GM13977 (cell line): ENCODE results near the gene CFAP100.

Experiments
- DNase-seq: peaks from one replicate; pipeline ENCODE4 v3.0.0; 2012; ENCODE audit warnings: low spot score
- in situ Hi-C: fragments of 300-500 bp; cut with MboI; formaldehyde crosslinking; loops from one replicate; pipeline ENCODE4 v1.12.0; 2022; ENCODE audit warnings: low sequenced_read_pairs, low pct_unique_long_range_greater_than_20kb, mixed read lengths, inconsistent platforms; ENCODE audit not compliant: unreplicated experiment
- TF ChIP-seq, protein P1 (sequence below): IDR thresholded peaks from 2 replicates; pipeline ENCODE4 v1.5.1; 2012; ENCODE audit warnings: mild to moderate bottlenecking, control low read depth; ENCODE audit not compliant: insufficient read depth; ENCODE audit errors: extremely low read depth, missing control alignments

Gene CFAP100

DNA sequence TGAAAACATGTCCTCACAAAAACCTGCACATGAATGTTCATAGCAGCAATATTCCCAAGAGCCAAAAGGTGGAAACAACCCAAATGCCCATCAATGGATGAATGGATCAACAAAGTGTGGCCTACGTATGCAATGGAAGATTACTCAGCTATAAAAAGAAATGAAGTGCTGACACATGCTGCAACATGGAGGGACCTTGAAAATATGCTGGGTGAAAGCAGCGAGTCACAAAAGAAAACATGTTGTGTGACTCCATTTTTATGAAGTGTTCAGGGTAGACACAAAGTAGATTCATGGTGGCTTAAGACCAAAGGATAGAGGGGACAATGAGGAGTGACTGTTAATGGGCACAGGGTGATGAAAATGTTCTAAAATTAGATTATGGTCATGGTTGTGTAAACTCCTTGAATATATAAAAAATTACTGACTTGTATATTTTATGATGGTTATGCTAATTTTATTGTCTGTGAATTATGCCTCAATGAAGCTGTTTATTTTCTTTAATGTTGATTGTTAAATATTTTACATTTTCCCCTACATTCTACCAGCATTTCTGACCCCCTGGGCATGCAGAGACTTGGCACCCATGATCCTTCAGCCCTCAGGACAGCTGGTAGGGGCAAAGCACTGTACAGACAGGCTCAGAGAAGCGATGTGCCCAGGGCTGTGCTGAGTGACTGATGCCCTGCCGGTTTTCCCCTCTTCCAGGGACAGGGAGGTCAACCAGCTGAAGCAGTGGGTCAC lies 37.8 kb downstream of the CFAP100 start:
- TF ChIP-seq, protein P1, sequence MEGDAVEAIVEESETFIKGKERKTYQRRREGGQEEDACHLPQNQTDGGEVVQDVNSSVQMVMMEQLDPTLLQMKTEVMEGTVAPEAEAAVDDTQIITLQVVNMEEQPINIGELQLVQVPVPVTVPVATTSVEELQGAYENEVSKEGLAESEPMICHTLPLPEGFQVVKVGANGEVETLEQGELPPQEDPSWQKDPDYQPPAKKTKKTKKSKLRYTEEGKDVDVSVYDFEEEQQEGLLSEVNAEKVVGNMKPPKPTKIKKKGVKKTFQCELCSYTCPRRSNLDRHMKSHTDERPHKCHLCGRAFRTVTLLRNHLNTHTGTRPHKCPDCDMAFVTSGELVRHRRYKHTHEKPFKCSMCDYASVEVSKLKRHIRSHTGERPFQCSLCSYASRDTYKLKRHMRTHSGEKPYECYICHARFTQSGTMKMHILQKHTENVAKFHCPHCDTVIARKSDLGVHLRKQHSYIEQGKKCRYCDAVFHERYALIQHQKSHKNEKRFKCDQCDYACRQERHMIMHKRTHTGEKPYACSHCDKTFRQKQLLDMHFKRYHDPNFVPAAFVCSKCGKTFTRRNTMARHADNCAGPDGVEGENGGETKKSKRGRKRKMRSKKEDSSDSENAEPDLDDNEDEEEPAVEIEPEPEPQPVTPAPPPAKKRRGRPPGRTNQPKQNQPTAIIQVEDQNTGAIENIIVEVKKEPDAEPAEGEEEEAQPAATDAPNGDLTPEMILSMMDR, result no peak
- in situ Hi-C loops, result no loop called here
- DNase-seq, result no peak

DNA sequence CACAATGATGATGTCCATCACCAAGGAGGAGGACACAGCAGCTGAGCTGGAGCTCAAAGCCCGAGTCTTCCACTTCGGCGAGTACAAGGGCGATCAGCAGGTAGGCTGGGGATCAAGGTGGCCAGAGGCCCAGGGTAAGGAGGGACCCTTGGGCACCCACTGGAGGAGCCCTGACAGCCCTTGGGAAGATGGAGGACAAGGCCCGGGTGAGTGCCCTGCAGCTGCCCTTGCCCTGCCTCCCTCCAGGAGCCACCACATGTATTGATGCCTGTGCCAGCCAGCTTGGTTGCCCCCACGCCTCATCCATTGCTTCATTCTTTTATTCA lies 38.4 kb downstream of the CFAP100 start:
- TF ChIP-seq, protein P1, result no peak
- no peak for DNase-seq
- in situ Hi-C loops, result no loop called here

DNA sequence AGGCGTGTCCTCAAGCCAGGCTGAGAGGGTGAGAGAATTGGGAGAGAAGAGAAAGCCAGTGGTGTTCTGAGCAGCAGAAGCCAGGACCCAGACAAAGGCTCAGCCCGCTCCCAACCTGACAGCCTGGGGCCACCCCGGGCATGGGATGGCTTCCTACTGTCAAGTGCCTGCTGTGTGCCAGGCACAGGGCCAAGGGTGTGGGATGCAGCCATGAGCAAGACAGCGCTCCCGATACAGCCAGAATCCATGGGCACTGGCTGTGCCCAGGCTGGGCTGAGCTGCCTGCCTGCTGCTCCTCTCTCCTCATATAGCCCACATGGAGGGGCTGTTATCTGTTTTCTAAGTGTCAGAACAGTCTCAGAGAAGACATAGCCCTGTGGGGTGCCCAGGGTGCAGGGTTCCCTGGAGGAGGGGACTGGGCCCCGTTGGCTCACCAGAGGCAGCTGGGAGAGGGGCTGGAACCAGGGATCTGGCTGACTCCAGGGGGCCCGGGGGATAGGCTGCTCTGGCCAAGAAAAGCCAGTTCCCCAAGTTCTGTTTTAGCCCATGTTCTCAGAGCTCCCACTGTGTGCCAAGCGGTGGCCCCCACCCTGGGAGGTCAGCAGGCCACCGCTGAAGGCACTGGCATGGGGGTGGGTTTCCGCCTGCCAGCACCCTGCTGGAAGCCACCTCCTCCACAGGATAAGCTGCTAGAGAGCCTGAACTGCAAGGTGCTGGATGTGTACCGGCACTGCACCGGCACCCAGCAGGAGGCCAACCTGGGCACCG lies 39.0 kb downstream of the CFAP100 start:
- in situ Hi-C loops, result no loop called here
- DNase-seq, result no peak
- TF ChIP-seq, protein P1, result no peak

DNA sequence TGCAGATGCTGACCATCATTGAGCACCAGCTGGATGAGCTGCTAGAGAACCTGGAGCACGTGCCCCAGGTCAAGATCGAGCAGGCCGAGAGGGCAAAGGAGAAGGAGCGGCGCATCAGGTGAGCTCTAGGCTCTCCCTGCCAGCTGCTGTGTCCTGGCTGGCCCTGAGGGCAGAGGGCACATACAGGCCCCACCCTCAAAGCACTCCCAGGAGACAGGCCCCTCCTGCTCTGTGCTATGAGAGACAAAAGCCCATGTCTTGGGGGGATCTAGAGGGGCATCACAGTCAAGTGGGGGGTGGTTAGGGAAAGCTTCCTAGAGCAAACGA lies 39.5 kb downstream of the CFAP100 start:
- TF ChIP-seq, protein P1, result no peak
- DNase-seq, result no peak
- in situ Hi-C loops, result no loop called here

DNA sequence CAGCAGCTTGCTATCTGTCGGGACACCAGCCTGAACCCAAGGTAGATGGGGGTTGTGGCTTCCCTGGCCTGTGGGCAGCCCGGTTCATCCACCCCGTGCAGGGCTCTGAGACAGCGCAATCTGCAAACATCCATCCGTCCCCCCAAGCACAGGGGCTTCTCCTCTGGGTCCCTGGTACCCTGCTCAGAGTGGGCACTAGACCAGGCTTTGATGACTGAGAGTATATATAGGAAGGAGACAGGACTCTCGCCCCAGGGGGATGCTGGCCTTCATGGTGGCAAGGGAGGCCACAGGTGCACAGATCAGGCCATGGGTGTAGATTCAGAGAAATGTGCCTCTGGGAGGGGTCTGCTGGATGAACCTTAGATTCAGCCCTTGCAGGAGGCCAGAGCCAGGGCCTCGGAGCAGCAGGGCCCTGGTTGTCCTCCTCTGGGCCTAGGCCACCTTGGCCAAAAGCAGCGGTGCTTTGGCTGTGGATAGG lies 40.3 kb downstream of the CFAP100 start:
- TF ChIP-seq, protein P1, result no peak
- in situ Hi-C loops, result no loop called here
- no peak for DNase-seq

DNA sequence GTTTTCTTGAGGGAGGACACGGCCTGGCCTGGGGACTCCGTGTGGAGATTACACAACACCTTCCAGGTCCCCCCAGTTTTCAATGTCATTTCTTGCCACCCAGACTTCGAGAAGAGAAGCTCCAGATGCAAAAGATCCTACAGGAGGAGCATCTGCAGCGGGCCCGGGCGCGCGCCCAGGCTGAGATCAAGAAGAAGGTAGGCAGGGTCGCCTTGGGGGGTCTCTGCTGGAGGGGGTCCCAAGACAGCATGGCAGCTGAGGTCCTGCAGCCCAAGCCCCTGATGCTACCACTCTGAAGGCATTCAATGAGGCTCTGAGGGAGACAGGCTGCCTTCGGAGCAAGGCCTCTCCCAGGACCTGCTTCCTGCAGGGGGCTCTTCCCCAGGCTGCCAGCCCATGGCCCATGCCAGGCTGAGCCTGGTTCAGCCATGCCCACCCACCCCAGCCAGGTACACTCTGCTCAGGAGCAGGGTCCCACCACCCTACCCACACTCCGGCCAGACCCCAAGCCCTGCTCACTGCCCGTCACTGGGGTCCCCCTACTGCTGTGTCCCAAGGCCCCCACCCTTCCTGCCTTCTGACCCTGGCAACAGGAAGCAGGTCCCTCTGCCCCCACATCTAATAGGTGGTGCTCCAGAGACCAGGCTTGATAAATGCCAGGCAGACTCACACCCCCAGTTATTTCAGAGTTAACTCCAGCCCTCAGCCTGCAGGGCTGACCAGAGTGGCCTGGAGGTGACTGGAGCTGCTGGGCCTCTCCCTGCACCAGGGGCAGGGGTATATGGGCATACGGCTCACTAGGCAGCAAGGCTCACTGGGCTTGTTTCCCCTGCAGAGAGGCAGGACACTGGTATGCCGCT lies 41.0 kb downstream of the CFAP100 start:
- TF ChIP-seq, protein P1, result no peak
- in situ Hi-C loops, result no loop called here
- no peak for DNase-seq
